HepG2 (cell line): ENCODE measurements around the gene CPAMD8.
"Not testable (repeated sequence)": the region's sequence is repeated elsewhere in the genome, so short reads cannot be mapped to it uniquely, and the experiment has no call there.

Source experiments
- EZH2 ChIP-seq: conservative IDR thresholded peaks from 2 replicates; pipeline ENCODE4 v1.6.1; 2012; ENCODE audit warnings: mild to moderate bottlenecking, low read depth, low read length, moderate library complexity
- FOSL2 ChIP-seq: sonication (generic); formaldehyde crosslinking; IDR thresholded peaks from 2 replicates; pipeline ENCODE4 v1.4.0; 2020; ENCODE audit warnings: missing genetic modification reagents
- JUND ChIP-seq: sonication (generic); formaldehyde crosslinking; IDR thresholded peaks from 2 replicates; pipeline ENCODE4 v1.8.0; 2022; ENCODE audit warnings: mild to moderate bottlenecking, missing genetic modification reagents
- MTA1 ChIP-seq: sonication (generic); formaldehyde crosslinking; IDR thresholded peaks from 2 replicates; pipeline ENCODE4 v1.4.0; 2020; ENCODE audit warnings: missing genetic modification reagents, mild to moderate bottlenecking, borderline replicate concordance
- NBN ChIP-seq: fragments of 450-650 bp; conservative IDR thresholded peaks from 2 replicates; pipeline ENCODE4 v1.6.1; 2017
- ZNF124 ChIP-seq: sonication (generic); formaldehyde crosslinking; IDR thresholded peaks from 2 replicates; pipeline ENCODE4 v1.4.0; 2020; ENCODE audit warnings: missing genetic modification reagents
- ZNF44 ChIP-seq: sonication (generic); formaldehyde crosslinking; IDR thresholded peaks from 2 replicates; pipeline ENCODE4 v1.5.1; 2020; ENCODE audit warnings: mild to moderate bottlenecking, missing genetic modification reagents
- ZNF747 ChIP-seq: sonication (generic); formaldehyde crosslinking; IDR thresholded peaks from 2 replicates; pipeline ENCODE4 v1.8.1; 2023; ENCODE audit warnings: missing genetic modification reagents, mild to moderate bottlenecking, borderline replicate concordance
- ZNF761 ChIP-seq: sonication (generic); formaldehyde crosslinking; conservative IDR thresholded peaks from 2 replicates; pipeline ENCODE4 v1.4.0; 2020; ENCODE audit warnings: mild to moderate bottlenecking, missing genetic modification reagents
- TF ChIP-seq, protein P1 (sequence below): sonication (generic); formaldehyde crosslinking; IDR thresholded peaks from 2 replicates; pipeline ENCODE4 v1.5.0; 2020; ENCODE audit warnings: mild to moderate bottlenecking, missing genetic modification reagents, moderate library complexity
- TF ChIP-seq, protein P2 (sequence below): sonication (generic); formaldehyde crosslinking; IDR thresholded peaks from 2 replicates; pipeline ENCODE4 v1.8.0; 2022; ENCODE audit warnings: low read depth, missing genetic modification reagents
- TF ChIP-seq, protein P3 (sequence below): sonication (generic); formaldehyde crosslinking; IDR thresholded peaks from 2 replicates; pipeline ENCODE4 v1.9.0; 2021; ENCODE audit warnings: missing genetic modification reagents, borderline replicate concordance
- TF ChIP-seq, protein P4 (sequence below): IDR thresholded peaks from 2 replicates; pipeline ENCODE4 v1.6.1; 2012; ENCODE audit warnings: inconsistent platforms
- TF ChIP-seq, protein P5 (sequence below): sonication (generic); formaldehyde crosslinking; IDR thresholded peaks from 2 replicates; pipeline ENCODE4 v1.4.0; 2020; ENCODE audit warnings: missing genetic modification reagents

DNA sequence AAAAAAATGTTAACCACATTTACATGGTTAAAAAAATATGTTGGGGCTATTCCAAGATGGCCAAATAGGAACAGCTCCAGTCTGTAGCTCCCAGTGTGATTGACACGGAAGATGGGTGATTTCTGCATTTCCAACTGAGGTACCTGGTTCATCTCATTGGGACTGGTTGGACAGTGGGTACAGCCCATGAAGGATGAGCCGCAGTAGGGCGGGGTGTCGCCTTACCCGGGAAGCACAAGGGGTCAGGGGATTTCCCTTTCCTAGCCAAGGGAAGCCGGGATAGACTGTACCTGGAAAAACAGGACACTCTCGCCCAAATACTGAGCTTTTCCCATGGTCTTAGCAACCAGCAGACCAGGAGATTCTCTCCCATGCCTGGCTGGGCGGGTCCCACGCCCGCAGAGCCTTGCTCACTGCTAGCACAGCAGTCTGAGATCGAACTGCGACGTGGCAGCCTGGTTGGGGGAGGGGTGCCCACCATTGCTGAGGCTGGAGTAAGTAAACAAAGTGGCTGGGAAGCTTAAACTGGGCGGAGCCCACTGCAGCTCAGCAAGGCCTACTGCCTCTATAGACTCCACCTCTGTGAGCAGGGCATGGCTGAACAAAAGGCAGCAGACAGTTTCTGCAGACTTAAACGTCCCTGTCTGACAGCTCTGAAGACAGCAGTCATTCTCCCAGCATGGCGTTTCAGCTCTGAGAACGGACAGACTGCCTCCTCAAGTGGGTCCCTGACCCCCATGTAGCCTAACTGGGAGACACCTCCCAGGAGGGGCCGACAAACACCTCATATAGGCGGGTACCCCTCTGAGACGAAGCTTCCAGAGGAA lies 65.4 kb downstream of the CPAMD8 start:
- TF ChIP-seq, protein P1, sequence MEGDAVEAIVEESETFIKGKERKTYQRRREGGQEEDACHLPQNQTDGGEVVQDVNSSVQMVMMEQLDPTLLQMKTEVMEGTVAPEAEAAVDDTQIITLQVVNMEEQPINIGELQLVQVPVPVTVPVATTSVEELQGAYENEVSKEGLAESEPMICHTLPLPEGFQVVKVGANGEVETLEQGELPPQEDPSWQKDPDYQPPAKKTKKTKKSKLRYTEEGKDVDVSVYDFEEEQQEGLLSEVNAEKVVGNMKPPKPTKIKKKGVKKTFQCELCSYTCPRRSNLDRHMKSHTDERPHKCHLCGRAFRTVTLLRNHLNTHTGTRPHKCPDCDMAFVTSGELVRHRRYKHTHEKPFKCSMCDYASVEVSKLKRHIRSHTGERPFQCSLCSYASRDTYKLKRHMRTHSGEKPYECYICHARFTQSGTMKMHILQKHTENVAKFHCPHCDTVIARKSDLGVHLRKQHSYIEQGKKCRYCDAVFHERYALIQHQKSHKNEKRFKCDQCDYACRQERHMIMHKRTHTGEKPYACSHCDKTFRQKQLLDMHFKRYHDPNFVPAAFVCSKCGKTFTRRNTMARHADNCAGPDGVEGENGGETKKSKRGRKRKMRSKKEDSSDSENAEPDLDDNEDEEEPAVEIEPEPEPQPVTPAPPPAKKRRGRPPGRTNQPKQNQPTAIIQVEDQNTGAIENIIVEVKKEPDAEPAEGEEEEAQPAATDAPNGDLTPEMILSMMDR (CRISPR knock-in tag) = not testable (repeated sequence)
- TF ChIP-seq, protein P2, sequence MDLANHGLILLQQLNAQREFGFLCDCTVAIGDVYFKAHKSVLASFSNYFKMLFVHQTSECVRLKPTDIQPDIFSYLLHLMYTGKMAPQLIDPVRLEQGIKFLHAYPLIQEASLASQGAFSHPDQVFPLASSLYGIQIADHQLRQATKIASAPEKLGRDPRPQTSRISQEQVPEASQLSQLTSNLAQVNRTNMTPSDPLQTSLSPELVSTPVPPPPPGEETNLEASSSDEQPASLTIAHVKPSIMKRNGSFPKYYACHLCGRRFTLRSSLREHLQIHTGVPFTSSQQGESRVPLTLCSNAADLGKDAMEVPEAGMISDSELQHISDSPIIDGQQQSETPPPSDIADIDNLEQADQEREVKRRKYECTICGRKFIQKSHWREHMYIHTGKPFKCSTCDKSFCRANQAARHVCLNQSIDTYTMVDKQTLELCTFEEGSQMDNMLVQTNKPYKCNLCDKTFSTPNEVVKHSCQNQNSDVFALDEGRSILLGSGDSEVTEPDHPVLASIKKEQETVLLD (CRISPR knock-in tag) = not testable (repeated sequence)
- TF ChIP-seq, protein P3, sequence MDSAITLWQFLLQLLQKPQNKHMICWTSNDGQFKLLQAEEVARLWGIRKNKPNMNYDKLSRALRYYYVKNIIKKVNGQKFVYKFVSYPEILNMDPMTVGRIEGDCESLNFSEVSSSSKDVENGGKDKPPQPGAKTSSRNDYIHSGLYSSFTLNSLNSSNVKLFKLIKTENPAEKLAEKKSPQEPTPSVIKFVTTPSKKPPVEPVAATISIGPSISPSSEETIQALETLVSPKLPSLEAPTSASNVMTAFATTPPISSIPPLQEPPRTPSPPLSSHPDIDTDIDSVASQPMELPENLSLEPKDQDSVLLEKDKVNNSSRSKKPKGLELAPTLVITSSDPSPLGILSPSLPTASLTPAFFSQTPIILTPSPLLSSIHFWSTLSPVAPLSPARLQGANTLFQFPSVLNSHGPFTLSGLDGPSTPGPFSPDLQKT (CRISPR knock-in tag) = not testable (repeated sequence)
- not testable (repeated sequence) for TF ChIP-seq ZNF761; JUND (CRISPR knock-in tag); ZNF44 (CRISPR knock-in tag); EZH2; ZNF747 (CRISPR knock-in tag); MTA1 (CRISPR knock-in tag); FOSL2; NBN; ZNF124
- TF ChIP-seq, protein P4, sequence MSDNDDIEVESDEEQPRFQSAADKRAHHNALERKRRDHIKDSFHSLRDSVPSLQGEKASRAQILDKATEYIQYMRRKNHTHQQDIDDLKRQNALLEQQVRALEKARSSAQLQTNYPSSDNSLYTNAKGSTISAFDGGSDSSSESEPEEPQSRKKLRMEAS = not testable (repeated sequence)
- TF ChIP-seq, protein P5, sequence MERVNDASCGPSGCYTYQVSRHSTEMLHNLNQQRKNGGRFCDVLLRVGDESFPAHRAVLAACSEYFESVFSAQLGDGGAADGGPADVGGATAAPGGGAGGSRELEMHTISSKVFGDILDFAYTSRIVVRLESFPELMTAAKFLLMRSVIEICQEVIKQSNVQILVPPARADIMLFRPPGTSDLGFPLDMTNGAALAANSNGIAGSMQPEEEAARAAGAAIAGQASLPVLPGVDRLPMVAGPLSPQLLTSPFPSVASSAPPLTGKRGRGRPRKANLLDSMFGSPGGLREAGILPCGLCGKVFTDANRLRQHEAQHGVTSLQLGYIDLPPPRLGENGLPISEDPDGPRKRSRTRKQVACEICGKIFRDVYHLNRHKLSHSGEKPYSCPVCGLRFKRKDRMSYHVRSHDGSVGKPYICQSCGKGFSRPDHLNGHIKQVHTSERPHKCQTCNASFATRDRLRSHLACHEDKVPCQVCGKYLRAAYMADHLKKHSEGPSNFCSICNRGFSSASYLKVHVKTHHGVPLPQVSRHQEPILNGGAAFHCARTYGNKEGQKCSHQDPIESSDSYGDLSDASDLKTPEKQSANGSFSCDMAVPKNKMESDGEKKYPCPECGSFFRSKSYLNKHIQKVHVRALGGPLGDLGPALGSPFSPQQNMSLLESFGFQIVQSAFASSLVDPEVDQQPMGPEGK = not testable (repeated sequence)
